Thoracic aorta (tissue), 2 donors: Measurements from ENCODE around the gene EDIL3. TPM values are rescaled to one million over a fixed set of nuclear protein-coding genes. Genes with fewer than 3 reads are reported as not detected.

Source experiments
- ATAC-seq: fragments of 150-250 bp; one replicate; pipeline ENCODE4 v1.8.0; 2017; ENCODE audit warnings: low read depth; ENCODE audit not compliant: insufficient number of reproducible peaks, low FRiP score
- DNase-seq: peaks from one replicate; pipeline ENCODE4 v3.0.0-alpha.2; 2020; ENCODE audit warnings: low spot score
- H3K27ac ChIP-seq, 2 donors: fragments of 200-600 bp; sonication (generic); 1 replicate in 1 of 2; 2 replicates in 1 of 2; pipeline ENCODE4 v1.5.1; 2016; ENCODE audit warnings: mild to moderate bottlenecking in 2 of 2, moderate library complexity in 2 of 2
- H3K27me3 ChIP-seq: fragments of 200-600 bp; sonication (generic); replicated peaks from 2 replicates; pipeline ENCODE4 v1.6.0; 2016; ENCODE audit warnings: mild to moderate bottlenecking; ENCODE audit not compliant: insufficient read depth
- H3K36me3 ChIP-seq: fragments of 200-600 bp; sonication (generic); one replicate; pipeline ENCODE4 v1.5.1; 2016
- H3K4me1 ChIP-seq, 2 donors: fragments of 200-600 bp; sonication (generic); 1 replicate in 1 of 2; 2 replicates in 1 of 2; pipeline versions ENCODE4 v1.5.1 to v1.6.0; 2016; ENCODE audit warnings: low read depth in 2 of 2, mild to moderate bottlenecking in 1 of 2; ENCODE audit not compliant: control insufficient read depth in 1 of 2
- H3K4me3 ChIP-seq: fragments of 200-600 bp; sonication (generic); 2 replicates; pipeline ENCODE4 v1.5.1; 2016; ENCODE audit warnings: mild to moderate bottlenecking
- H3K9me3 ChIP-seq: fragments of 200-600 bp; sonication (generic); 2 replicates; pipeline ENCODE4 v1.5.1; 2016
- total RNA-seq, 2 donors: library from RNA; depleted of rRNA; stranded (reverse); fragments of >200 nt; gene quantifications; one replicate each; pipeline versions ENCODE4 v1.1.0 to v1.2.3, GENCODE V29; 2016
- TF ChIP-seq, protein P1 (sequence below): fragments of 200-600 bp; sonication (generic); IDR thresholded peaks from one replicate; pipeline ENCODE4 v1.5.1; 2019; ENCODE audit warnings: antibody characterized with exemption

The EDIL3 gene
- total RNA-seq, 2 donors from 2014 or later: 157 to 170 TPM

DNA sequence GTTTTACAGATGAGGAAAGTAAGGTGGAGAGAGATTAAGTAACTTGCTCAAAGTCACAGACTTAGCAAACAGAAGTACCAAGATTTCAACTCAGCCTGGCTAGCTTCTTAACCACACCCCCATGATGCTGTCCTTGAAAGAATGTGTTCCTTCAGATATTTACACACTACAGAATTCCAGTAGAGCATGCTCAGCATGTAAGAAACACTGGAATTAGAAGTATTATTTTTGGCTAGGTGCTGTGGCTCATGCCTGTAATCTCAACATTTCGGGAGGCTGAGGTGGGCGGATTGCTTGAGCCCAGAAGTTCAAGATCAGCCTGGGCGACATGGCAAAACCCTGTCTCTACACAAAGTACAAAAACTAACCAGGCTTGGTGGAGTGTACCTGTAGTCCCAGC, 142.4 kb downstream of the EDIL3 start:
- H3K36me3 ChIP-seq: no peaks in the 10 kb centered on the region
- H3K4me1 ChIP-seq: peaks cover 0 to 6% of the 10 kb centered on the region in 2 donors
- no peak overlapping the region for H3K4me3 ChIP-seq
- H3K9me3 ChIP-seq: no peaks in the 10 kb centered on the region
- ATAC-seq (peak; percentile 90), DNase-seq (no peak)
- no peak overlapping the region for H3K27ac ChIP-seq
- TF ChIP-seq, protein P1, sequence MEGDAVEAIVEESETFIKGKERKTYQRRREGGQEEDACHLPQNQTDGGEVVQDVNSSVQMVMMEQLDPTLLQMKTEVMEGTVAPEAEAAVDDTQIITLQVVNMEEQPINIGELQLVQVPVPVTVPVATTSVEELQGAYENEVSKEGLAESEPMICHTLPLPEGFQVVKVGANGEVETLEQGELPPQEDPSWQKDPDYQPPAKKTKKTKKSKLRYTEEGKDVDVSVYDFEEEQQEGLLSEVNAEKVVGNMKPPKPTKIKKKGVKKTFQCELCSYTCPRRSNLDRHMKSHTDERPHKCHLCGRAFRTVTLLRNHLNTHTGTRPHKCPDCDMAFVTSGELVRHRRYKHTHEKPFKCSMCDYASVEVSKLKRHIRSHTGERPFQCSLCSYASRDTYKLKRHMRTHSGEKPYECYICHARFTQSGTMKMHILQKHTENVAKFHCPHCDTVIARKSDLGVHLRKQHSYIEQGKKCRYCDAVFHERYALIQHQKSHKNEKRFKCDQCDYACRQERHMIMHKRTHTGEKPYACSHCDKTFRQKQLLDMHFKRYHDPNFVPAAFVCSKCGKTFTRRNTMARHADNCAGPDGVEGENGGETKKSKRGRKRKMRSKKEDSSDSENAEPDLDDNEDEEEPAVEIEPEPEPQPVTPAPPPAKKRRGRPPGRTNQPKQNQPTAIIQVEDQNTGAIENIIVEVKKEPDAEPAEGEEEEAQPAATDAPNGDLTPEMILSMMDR: no peak
- no peaks in the 10 kb centered on the region for H3K27me3 ChIP-seq

DNA sequence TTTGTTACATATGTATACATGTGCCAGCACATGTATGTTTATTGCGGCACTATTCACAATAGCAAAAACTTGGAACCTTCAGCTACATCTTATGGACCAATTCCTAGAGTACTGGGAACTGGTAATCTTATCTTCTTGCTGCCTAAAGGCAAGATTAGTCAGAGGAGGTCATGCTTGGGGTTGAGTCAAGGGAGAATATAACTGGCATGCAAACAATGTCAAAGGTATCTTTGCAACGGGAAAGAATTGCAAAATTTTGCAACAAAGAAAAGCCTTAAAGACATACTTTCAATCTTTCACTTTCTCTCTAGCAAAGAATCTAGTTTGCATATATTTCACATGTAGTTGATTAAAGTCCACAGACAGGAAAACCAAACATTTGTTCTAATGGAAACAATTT, 145.2 kb downstream of the EDIL3 start:
- H3K9me3 ChIP-seq: no peaks in the 10 kb centered on the region
- no peaks in the 10 kb centered on the region for H3K36me3 ChIP-seq
- no peak overlapping the region for H3K4me3 ChIP-seq
- H3K27me3 ChIP-seq: no peaks in the 10 kb centered on the region
- TF ChIP-seq, protein P1: no peak
- ATAC-seq (no peak), DNase-seq (no peak)
- H3K27ac ChIP-seq: no peak overlapping the region
- peaks cover 0 to 6% of the 10 kb centered on the region in 2 donors for H3K4me1 ChIP-seq

DNA sequence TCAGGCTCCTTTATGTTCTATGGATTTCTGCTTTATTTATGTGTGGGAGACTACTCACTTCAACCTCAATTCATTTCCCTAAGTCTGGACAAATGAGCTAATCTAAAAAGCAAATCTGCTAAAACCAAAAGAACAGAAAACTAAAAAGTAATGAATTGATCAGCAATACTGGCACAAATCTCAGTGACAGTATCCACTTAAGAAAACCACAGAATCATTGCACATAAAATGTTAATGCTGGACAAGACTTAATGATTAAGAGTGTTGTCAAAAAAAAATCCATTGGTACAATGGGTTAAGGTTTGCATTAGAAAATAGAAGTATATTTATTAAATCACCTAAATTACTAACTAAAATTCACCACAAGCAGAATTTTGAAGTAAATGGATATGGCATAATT, 147.6 kb downstream of the EDIL3 start:
- Histone ChIP-seq H3K36me3 (no peaks in the 10 kb centered on the region), H3K4me3 (no peak overlapping the region), H3K27me3 (no peaks in the 10 kb centered on the region), H3K9me3 (no peaks in the 10 kb centered on the region), H3K27ac (no peak overlapping the region), H3K4me1 (peaks cover 0 to 7% of the 10 kb centered on the region in 2 donors)
- DNase-seq (no peak), ATAC-seq (no peak)
- TF ChIP-seq, protein P1: no peak

DNA sequence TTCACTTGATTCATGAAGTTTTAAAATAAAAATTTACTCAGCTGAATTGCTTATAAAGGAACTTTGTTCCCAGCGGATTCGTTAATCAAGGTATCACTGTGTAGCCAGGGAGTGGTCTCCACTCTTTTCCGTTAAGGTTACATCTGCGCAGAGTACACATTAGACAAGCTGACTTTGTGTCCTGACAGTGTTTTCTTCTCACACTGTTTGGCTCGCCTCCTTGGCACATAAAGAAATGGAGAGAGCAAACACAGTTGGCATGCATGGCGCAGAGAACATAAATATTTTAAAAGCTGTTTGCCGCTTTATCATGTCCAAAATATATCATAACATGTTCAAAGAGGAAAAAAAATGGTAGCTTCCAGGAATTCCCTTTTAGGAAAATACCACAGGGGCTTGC, 153.2 kb downstream of the EDIL3 start:
- TF ChIP-seq, protein P1: no peak
- no peak overlapping the region for H3K4me3 ChIP-seq
- no peak for DNase-seq
- no peaks in the 10 kb centered on the region for H3K27me3 ChIP-seq
- no peak overlapping the region for H3K27ac ChIP-seq
- H3K4me1 ChIP-seq: peaks cover 0 to 9% of the 10 kb centered on the region in 2 donors
- no peak for ATAC-seq
- no peaks in the 10 kb centered on the region for H3K9me3 ChIP-seq
- no peaks in the 10 kb centered on the region for H3K36me3 ChIP-seq

DNA sequence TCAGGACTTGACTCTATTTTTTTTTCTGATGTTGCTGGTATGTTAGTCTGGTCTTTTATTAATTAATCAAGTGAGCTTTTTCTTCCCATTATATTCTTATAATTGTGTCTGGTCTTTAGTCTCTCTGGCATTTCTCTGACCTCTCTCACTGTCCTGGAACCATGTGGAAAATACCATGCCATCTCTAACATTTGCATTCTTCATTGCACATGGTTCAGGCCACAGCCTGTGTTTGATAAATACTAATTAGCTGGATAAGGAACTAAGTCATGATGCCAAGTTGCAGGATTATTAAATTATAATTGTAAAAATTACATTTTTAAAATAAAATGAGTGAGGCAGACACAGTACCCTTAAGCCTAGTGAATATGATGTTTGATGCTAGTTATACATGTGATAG, 155.6 kb downstream of the EDIL3 start:
- Histone ChIP-seq H3K27me3 (no peaks in the 10 kb centered on the region), H3K36me3 (no peaks in the 10 kb centered on the region), H3K4me1 (peaks cover 0 to 9% of the 10 kb centered on the region in 2 donors), H3K9me3 (no peaks in the 10 kb centered on the region), H3K4me3 (no peak overlapping the region), H3K27ac (no peak overlapping the region)
- ATAC-seq (no peak), DNase-seq (no peak)
- TF ChIP-seq, protein P1: no peak
